IPS-18c (cell line): ENCODE data around the gene ZNF679.
"Not testable (repeated sequence)": the region's sequence is repeated elsewhere in the genome, so short reads cannot be mapped to it uniquely, and the experiment has no call there.

Experiments
- H3K4me3 ChIP-seq: 2 replicates; pipeline ENCODE4 v1.7.0; 2013; ENCODE audit warnings: low read depth, mild to moderate bottlenecking, low read length, moderate library complexity; ENCODE audit not compliant: insufficient read depth
- H3K9me3 ChIP-seq: one replicate; pipeline ENCODE4 v1.6.1; 2013; ENCODE audit warnings: mild to moderate bottlenecking, low read length, moderate library complexity; ENCODE audit not compliant: control insufficient read depth, insufficient read depth

Gene ZNF679

GRCh38 chr7:64297418-64297817, 69.1 kb downstream of the ZNF679 start:
- not testable (repeated sequence) for H3K4me3 ChIP-seq
- H3K9me3 ChIP-seq = peaks cover 55% of the 10 kb centered on the region

DNA sequence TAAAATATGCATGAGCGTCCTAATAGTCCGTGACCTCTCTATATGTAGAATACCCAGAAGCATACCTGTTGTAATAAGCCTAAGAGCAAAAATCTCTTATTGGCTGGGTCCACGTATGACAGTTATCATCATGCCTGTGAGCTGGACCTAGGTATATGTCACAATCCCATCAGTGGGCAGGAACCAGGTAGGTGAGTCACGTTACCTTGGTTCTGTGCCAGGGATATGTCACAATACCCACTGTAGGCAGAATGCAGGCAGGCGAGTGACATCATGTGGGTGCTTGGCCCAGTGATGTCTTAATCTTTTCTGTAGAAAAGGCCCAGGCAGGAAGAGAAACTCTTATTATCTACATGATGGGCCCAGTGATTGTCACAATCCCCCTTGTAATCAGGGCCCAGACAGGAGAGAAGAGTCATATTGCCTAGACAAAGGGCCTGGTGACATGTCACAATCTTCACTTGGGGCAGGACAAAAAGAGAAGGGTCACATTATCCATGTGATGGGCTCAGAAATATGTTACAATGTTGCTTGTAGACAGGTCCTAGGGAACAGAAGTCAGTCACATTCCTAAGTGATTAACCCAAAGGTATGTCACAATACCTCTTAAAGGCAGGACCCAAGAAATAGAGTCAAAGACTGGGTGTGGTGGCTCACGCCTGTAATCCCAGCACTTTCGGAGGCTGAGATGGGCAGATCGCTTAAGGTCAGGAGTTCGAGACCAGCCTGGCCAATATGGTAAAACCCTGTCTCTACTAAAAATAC, 72.5 kb downstream of the ZNF679 start:
- Histone ChIP-seq H3K9me3 (peaks cover 35% of the 10 kb centered on the region), H3K4me3 (no peak overlapping the region)

GRCh38 chr7:64307254-64308015, 79.2 kb downstream of the ZNF679 start:
- no peak overlapping the region; the same call in 1 of the 2 replicates for H3K4me3 ChIP-seq
- H3K9me3 ChIP-seq = peaks cover 22% of the 10 kb centered on the region

DNA sequence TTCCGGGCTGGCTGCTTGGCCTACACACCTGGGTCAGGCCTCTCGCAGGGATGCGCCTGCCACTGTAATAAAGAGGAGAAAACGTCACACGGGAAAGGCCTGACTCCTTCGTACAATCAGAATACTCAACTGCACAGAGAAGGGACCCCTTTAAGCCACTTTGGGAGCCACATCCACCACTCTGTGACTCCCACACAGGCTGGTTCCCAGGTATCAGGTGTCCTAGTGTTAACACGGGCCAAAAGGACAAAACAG, 79.7 kb downstream of the ZNF679 start:
- no peak overlapping the region for H3K4me3 ChIP-seq
- H3K9me3 ChIP-seq = peaks cover 25% of the 10 kb centered on the region

GRCh38 chr7:64310426-64310825, 82.2 kb downstream of the ZNF679 start:
- H3K9me3 ChIP-seq = peaks cover 33% of the 10 kb centered on the region

DNA sequence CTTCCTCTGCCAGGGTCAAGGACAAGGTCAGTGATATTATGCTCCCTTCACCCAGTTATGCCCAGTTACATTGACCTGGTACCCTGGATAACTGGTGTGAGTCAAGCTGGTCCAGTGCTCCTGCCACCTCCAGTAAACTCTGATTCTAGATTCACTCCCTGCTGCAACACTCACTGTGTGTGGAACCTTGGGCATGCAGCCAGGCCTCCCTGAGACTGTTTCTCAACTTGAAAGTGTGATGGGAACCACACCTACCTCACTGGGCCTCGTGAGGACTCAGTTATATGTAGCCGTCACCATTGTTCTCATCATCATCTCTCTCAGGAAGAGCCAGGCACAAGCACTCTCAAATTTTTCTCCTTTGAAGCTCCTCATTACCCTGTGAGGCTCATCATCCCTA, 84.6 kb downstream of the ZNF679 start:
- Histone ChIP-seq H3K9me3 (peaks cover 24% of the 10 kb centered on the region), H3K4me3 (no peak overlapping the region)

More at GRCh38 chr7:64310426-64310825, 82.2 kb downstream of the ZNF679 start:
- H3K4me3 ChIP-seq = 0 out of 2 replicates have a peak overlapping the region, but pooled peaks have one; percentile 15

- H3K4me3 ChIP-seq = peak within 1 kb of the TSS; percentile 20; the same call in 1 of the 2 replicates
- peaks cover 21% of the 10 kb centered on the region for H3K9me3 ChIP-seq
Measured at GRCh38 chr7:64313740-64314491, 85.6 kb downstream of the ZNF679 start, which contains the start of gene ZNF736. Gene ZNF736, plus strand, starts transcription at chr7:64313961. Its CDS starts 190 bp downstream, at chr7:64314151.

DNA sequence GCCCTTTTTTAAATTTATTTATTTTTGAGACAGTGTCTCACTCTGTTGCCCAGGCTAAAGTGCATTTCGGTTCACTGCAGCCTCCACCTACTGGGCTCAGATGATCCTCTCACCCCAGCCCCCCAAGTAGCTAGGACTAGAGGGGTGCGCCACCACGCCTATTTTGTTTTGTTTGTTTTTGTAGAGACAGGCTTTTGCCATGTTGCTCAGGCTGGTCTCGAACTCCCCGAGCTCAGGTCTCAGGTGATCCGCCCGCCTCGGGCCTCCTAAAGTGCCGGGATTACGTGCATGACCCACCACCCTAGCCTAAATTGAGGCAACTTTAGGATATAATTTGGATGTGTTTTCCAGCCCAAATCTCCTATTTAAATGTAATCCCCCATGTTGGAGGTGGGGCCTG, 86.3 kb downstream of the ZNF679 start:
- peaks cover 21% of the 10 kb centered on the region for H3K9me3 ChIP-seq
- peak overlapping the region; percentile 20; the same call in 1 of the 2 replicates for H3K4me3 ChIP-seq

DNA sequence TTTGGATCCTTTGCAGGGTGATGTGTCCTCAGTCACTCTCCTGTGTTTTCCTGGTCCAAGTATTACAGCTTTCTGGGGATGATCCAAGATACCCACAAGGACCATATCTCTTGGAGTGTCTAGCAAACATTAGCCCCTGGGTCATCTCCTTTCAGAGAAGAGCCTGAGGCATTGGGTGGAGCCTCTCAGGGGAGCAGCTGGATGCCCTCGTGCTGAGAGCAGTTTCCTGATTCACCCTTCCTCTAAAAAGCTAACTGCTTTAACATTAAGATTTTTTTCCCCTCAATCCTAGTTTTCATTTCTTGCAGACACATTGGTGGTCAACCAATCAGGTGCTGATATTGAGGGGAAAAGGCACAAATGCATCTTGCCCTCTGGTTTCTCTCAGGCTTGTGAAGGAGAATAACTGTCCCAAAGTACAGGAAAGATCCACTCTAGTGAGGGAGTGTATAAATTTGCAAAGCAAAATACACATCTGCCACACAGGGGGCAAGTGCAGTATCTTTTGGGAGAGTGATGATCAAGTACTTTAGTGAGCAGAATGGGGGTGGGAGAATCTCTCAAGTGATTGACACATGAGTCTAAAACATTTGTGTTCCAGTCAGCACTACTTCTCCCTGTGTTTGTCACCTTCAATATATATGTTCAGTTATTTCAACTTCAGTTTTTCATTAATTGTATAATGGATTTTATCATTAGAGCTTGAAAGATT, 87.9 kb downstream of the ZNF679 start:
- H3K9me3 ChIP-seq = peaks cover 15% of the 10 kb centered on the region

More for the DNA sequence above, 87.9 kb downstream of the ZNF679 start:
- not testable (repeated sequence) for H3K4me3 ChIP-seq
